GM18861 (cell line): ENCODE measurements around the gene CYP4F8.

ENCODE experiments used
- ATAC-seq: cut with Tn5 transposase; IDR thresholded peaks from one replicate; pipeline ENCODE4 v1.9.1; 2021; ENCODE audit not compliant: unreplicated experiment

CYP4F8 gene

GRCh38 chr19:15616183-15616582 is 1.2 kb downstream of the CYP4F8 start:
- no peak for ATAC-seq

- ATAC-seq = no peak
Observed at GRCh38 chr19:15616627-15617270, 1.7 kb downstream of the CYP4F8 start.

DNA sequence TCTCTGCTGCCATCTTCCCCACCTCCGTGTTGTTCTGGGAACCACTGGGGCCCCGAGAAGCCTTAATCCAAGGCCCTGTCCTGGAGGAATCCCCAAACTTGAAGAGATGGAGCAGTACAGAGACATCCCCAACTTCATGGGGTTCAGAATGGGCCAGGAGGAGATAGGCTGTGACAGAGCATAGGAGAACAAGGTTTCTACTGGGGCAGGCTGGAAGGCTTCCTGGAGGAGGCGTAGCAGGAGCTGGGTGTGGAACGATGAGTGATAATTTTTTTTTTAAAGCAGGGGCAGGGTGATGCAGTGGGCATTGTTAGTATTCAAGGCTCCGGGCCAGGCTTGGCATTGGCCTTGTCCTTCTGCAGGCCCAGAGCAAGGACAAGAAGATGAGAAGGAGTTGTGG is 3.3 kb downstream of the CYP4F8 start:
- ATAC-seq = no peak

GRCh38 chr19:15621801-15622200 is 6.8 kb downstream of the CYP4F8 start:
- no peak for ATAC-seq

DNA sequence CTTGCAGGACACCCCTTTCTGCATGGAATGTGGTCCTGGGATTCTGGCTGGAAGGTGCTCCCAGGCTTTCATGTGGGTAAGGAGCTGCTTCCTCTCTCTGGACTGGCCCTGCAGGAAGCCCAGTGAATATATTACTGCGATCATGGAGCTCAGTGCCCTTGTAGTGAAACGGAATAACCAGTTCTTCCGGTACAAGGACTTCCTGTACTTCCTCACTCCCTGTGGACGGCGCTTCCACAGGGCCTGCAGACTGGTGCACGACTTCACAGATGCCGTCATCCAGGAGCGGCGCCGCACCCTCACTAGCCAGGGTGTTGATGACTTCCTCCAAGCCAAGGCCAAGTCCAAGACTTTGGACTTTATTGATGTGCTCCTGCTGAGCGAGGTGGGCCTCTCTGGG is 8.0 kb downstream of the CYP4F8 start:
- ATAC-seq = no peak

DNA sequence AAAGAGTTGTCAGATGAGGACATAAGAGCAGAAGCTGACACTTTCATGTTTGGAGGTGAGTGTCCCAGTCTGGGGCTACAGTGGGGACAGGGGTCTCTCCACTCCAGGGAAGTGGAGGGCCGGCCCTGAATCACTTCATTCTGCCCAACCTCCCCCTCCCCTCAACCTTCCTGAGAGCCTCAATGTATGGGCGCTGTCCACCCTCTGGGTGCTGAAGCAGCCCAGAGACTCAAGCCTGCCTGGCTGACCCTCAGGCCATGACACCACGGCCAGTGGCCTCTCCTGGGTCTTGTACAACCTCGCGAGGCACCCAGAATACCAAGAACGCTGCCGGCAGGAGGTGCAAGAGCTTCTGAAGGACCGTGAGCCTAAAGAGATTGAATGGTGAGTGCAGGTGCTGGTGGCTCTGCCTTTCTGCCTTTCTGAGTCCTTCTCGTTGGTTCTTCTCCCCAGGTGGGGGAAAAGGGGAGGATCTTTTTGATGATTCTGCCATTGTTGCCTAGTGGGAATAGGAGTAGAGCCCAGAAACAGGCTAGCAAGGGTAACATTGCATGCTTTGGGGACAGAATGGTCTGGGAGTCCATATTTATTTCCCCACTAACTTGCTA is 8.8 kb downstream of the CYP4F8 start:
- no peak for ATAC-seq

DNA sequence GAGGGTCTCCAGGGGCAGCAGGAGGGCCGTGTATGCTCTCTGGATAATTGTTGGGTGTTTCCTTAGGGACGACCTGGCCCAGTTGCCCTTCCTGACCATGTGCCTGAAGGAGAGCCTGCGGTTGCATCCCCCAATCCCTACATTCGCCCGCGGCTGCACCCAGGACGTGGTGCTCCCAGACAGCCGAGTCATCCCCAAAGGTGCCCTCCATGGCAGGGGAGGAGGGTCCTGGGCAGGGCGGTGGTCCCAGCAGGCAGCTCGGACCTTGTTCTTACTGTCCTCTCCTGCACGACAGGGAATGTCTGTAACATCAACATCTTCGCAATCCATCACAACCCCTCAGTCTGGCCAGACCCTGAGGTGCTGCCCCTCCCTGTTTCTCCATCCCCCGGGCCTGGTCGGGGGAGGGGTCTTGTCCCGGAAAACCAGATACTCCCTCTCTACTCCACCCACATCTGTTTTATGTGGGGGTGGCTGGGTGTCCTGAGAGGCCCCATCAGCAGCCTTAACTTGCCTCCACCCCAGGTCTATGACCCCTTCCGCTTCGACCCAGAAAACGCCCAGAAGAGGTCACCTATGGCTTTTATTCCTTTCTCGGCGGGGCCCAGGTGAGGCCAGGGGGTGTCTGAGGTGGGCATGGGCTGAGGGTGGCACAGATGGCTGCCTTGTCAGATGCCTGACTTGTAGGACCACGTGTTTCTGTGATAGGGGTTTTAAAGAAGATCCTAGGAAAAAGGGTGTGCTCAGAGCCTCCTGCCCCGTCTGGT is 13.4 kb downstream of the CYP4F8 start:
- ATAC-seq = no peak

- no peak for ATAC-seq
Observed at GRCh38 chr19:15629003-15629880, 14.2 kb downstream of the CYP4F8 start.

GRCh38 chr19:15631817-15632216 is 16.8 kb downstream of the CYP4F8 start:
- ATAC-seq = no peak

DNA sequence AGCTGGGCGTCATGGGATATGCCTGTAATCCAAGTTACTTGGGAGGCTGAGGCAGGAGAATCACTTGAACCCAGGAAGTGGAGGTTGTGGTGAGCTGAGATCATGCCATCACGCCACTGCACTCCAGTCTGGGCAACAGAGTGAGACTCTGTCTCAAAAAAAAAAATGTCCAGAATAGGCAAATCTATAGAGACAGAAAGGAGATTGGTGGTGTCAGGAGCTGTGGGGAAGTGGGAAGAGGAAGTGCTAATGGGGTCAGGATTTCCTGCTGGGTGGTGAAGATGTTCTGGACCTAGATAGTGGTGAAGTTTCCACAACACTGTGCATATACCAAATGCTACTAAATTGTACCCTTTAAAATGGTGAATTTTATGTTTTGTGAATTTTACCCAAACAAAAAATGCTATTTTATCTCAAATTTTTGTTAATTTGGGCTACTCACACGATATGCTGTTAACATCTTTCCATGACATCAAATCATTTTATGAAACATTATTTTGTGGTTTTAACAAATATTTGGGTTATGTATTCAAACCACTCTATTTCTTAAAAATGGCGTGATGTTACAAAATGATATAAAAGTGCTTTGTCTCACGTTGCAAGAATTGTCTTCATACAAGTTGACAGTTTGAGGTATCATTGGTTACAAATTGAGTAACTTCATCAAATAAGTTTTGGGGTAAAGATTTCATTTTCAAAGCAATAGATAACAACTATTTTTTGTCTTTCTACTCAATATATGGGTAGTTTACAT is 18.2 kb downstream of the CYP4F8 start:
- no peak for ATAC-seq

DNA sequence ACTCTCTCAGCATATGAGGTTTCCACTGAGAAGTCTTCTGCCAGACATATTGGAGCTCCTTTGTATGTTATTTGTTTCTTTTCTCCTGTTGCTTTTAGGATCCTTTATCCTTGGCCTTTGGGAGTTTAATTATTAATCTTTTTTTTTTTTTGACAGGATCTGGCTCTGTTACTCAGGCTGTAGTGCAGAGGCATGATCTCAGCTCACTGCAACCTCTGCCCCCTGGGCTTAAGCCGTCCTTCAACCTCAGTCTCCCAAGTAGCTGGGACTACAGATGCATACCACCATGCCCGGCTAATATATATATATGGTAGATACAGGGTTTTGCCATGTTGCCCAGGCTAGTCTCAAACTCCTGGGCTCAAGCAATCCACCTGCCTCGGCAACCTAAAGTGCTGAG is 19.1 kb downstream of the CYP4F8 start:
- ATAC-seq = no peak

GRCh38 chr19:15635016-15635805 is 20.2 kb downstream of the CYP4F8 start:
- ATAC-seq = no peak

GRCh38 chr19:15636026-15636425 is 21.0 kb downstream of the CYP4F8 start:
- no peak for ATAC-seq

- no peak for ATAC-seq
Observed at GRCh38 chr19:15639596-15639995, 24.6 kb downstream of the CYP4F8 start.

DNA sequence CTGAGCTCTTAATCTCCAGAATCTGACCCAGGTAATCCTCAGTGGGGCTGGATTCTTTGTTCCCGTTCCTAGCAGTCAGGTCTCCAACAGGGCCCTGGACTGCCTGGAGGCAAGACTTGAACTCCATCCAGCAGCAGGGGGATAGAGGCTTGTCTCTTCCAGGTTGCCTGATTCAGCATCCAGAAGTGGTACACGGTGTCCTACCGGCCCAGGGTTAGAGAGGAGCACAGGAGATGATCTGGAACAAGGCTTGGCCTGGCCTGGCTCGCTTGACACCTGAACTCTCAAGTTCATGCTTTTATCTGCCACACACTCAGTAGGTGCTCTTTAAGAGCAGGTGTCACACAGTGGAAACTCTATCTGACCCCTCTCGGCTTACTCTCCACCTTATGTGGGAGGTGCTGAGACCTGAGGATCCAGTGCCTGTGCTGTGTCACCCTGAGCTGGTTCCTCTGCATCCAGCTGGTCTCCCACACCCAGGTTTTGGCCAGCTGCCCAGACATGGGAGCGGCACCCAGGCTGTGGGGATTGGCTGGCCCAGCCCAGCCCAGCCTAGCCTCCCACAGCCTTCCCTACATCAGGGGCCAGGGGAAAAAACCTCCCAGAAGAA is 25.4 kb downstream of the CYP4F8 start, which contains the start of gene CYP4F3:
CYP4F3 (plus strand) TSS at position 604 of the 610 bp plus-strand sequence. CDS start 519 bp downstream, outside the sequence.
- ATAC-seq = no peak

DNA sequence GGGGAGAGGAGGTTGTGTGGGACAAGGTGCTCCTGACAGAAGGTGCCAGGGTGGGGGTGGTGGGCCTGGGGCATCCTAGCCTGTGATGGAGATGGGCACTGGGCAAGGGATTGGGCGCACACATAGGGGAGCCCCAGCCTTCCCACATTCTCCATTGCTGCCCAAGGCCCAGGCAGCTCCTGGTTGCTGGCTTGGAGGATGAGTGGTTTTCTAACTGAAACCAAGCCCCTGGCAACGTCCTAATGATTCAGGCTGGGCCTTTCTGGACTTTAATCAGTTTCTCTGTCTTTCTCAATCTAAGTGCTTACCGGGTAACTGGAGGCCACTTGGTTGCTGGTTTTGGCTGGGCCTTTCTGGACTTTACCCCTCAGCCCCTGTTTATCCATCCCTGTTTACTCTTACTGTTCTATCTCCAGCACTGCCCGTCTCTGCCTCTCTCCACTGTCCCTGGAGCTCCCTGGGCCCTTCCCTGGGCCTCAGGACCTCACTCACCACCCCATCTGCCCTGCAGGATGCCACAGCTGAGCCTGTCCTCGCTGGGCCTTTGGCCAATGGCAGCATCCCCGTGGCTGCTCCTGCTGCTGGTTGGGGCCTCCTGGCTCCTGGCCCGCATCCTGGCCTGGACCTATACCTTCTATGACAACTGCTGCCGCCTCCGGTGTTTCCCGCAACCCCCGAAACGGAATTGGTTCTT is 26.0 kb downstream of the CYP4F8 start:
- ATAC-seq = no peak

DNA sequence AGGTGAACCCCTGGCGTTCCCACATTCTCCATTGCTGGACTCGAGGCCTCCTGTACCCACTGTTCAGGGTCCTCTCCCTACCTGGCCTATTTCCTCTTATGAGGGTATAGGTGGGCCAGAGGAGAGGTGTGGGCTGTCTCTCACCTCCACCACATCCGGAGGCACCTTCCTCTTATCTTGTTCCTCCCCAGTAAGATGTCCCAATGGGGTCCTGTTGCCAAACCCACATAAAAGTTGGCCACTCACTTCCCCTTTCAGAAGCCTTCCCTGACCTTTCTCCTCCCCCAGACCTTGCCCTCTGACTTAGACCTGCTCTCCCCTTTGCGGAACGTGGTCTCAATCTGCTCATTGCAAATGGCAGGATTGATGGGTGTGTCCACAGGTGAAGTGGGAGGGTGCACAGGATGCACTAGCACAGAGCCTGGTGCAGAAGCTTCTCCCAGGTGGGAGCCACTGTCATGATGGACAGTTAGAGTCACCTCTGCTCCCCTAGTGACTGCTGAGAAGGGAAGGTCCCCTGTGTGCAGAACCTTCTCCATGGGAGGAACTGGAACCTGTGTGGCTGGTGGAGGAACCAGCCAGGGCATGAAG is 27.0 kb downstream of the CYP4F8 start:
- ATAC-seq = no peak

GRCh38 chr19:15642807-15643206 is 27.8 kb downstream of the CYP4F8 start:
- no peak for ATAC-seq
